Measurements from ENCODE around the gene AGO1.
"Not testable (repeated sequence)": the region's sequence is repeated elsewhere in the genome, so short reads cannot be mapped to it uniquely, and the experiment has no call there.

The AGO1 gene

GRCh38 chr1:35887508-35887907 is 4.5 kb downstream of the AGO1 start:
- H3K9me3 ChIP-seq (ENCODE audit: insufficient read depth, low read length, severe bottlenecking), result no peaks in the 10 kb centered on the region
- H3K9ac ChIP-seq (ENCODE audit: low read depth, low read length), result no peak overlapping the region
- H3K4me2 ChIP-seq (ENCODE audit: insufficient read depth, low read length), result no peak overlapping the region
- H3K4me3 ChIP-seq (ENCODE audit: low read depth in 1 of 2, low read length in 2 of 2), result no peak overlapping the region
- DNase-seq, result no peak
- no peak for TF ChIP-seq EZH2 (IDR thresholded peaks at IDR 0.05; ENCODE audit: borderline replicate concordance, low read depth, low read length, severe bottlenecking)
- TF ChIP-seq, protein P1, sequence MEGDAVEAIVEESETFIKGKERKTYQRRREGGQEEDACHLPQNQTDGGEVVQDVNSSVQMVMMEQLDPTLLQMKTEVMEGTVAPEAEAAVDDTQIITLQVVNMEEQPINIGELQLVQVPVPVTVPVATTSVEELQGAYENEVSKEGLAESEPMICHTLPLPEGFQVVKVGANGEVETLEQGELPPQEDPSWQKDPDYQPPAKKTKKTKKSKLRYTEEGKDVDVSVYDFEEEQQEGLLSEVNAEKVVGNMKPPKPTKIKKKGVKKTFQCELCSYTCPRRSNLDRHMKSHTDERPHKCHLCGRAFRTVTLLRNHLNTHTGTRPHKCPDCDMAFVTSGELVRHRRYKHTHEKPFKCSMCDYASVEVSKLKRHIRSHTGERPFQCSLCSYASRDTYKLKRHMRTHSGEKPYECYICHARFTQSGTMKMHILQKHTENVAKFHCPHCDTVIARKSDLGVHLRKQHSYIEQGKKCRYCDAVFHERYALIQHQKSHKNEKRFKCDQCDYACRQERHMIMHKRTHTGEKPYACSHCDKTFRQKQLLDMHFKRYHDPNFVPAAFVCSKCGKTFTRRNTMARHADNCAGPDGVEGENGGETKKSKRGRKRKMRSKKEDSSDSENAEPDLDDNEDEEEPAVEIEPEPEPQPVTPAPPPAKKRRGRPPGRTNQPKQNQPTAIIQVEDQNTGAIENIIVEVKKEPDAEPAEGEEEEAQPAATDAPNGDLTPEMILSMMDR (IDR thresholded peaks at IDR 0.05; ENCODE audit: borderline replicate concordance, extremely low read depth, low read length, poor library complexity, severe bottlenecking), result no peak
- H3K27ac ChIP-seq (ENCODE audit: low read length), result no peak overlapping the region
- H3K36me3 ChIP-seq (ENCODE audit: insufficient read depth, low read length), result peaks cover 45% of the 10 kb centered on the region
- H2AFZ ChIP-seq (ENCODE audit: low read depth, low read length), result no peak overlapping the region
- H3K27me3 ChIP-seq (ENCODE audit: insufficient read depth, low read length, poor library complexity), result no peaks in the 10 kb centered on the region
- peaks cover 54% of the 10 kb centered on the region for H3K79me2 ChIP-seq (ENCODE audit: insufficient read depth, low read length)
- ATAC-seq (ENCODE audit: insufficient read depth, low read depth), result no peak
- H4K20me1 ChIP-seq (ENCODE audit: insufficient read depth, low read length), result peaks cover 37% of the 10 kb centered on the region
- peaks cover 36% of the 10 kb centered on the region for H3K4me1 ChIP-seq (ENCODE audit: insufficient read depth, low read length)

- Histone ChIP-seq H3K4me1 (ENCODE audit: insufficient read depth, low read length) (peaks cover 32% of the 10 kb centered on the region), H2AFZ (ENCODE audit: low read depth, low read length) (no peak overlapping the region), H3K9ac (ENCODE audit: low read depth, low read length) (no peak overlapping the region), H3K27me3 (ENCODE audit: insufficient read depth, low read length, poor library complexity) (no peaks in the 10 kb centered on the region), H3K9me3 (ENCODE audit: insufficient read depth, low read length, severe bottlenecking) (no peaks in the 10 kb centered on the region), H3K4me3 (ENCODE audit: low read depth in 1 of 2, low read length in 2 of 2) (no peak overlapping the region), H4K20me1 (ENCODE audit: insufficient read depth, low read length) (peaks cover 37% of the 10 kb centered on the region), H3K79me2 (ENCODE audit: insufficient read depth, low read length) (peaks cover 52% of the 10 kb centered on the region), H3K4me2 (ENCODE audit: insufficient read depth, low read length) (no peak overlapping the region), H3K27ac (ENCODE audit: low read length) (no peak overlapping the region), H3K36me3 (ENCODE audit: insufficient read depth, low read length) (peaks cover 51% of the 10 kb centered on the region)
- ATAC-seq (ENCODE audit: insufficient read depth, low read depth) (no peak), DNase-seq (no peak)
- TF ChIP-seq EZH2 (IDR thresholded peaks at IDR 0.05; ENCODE audit: borderline replicate concordance, low read depth, low read length, severe bottlenecking), result no peak
- TF ChIP-seq, protein P1 (IDR thresholded peaks at IDR 0.05; ENCODE audit: borderline replicate concordance, extremely low read depth, low read length, poor library complexity, severe bottlenecking), result no peak
These were observed 5.2 kb downstream of the AGO1 start for GRCh38 chr1:35888255-35888654.

DNA sequence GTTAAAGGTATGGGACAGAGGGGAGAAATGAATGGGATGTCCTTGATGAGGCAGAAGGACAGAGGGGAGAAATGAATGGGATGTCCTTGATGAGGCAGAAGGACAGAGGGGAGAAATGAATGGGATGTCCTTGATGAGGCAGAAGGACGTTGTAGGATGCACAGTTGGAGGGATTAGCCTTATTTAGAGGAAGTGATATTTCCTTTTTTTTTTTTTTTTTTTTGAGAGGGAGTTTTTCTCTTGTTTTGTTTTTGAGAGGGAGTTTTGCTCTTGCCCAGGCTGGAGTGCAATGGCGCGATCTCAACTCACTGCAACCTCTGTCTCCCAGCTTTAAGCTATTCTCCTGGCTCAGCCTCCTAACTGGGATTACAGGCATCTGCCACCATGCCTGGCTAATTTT is 6.0 kb downstream of the AGO1 start:
- H3K9ac ChIP-seq (ENCODE audit: low read depth, low read length); H3K9me3 ChIP-seq (ENCODE audit: insufficient read depth, low read length, severe bottlenecking); ATAC-seq (ENCODE audit: insufficient read depth, low read depth); H3K27ac ChIP-seq (ENCODE audit: low read length); H3K4me2 ChIP-seq (ENCODE audit: insufficient read depth, low read length); H2AFZ ChIP-seq (ENCODE audit: low read depth, low read length); H3K4me3 ChIP-seq (ENCODE audit: low read depth in 1 of 2, low read length in 2 of 2); H3K27me3 ChIP-seq (ENCODE audit: insufficient read depth, low read length, poor library complexity); DNase-seq: not testable (repeated sequence)
- Histone ChIP-seq H3K79me2 (ENCODE audit: insufficient read depth, low read length) (peaks cover 45% of the 10 kb centered on the region), H3K4me1 (ENCODE audit: insufficient read depth, low read length) (peaks cover 27% of the 10 kb centered on the region), H3K36me3 (ENCODE audit: insufficient read depth, low read length) (peaks cover 53% of the 10 kb centered on the region), H4K20me1 (ENCODE audit: insufficient read depth, low read length) (peaks cover 40% of the 10 kb centered on the region)

DNA sequence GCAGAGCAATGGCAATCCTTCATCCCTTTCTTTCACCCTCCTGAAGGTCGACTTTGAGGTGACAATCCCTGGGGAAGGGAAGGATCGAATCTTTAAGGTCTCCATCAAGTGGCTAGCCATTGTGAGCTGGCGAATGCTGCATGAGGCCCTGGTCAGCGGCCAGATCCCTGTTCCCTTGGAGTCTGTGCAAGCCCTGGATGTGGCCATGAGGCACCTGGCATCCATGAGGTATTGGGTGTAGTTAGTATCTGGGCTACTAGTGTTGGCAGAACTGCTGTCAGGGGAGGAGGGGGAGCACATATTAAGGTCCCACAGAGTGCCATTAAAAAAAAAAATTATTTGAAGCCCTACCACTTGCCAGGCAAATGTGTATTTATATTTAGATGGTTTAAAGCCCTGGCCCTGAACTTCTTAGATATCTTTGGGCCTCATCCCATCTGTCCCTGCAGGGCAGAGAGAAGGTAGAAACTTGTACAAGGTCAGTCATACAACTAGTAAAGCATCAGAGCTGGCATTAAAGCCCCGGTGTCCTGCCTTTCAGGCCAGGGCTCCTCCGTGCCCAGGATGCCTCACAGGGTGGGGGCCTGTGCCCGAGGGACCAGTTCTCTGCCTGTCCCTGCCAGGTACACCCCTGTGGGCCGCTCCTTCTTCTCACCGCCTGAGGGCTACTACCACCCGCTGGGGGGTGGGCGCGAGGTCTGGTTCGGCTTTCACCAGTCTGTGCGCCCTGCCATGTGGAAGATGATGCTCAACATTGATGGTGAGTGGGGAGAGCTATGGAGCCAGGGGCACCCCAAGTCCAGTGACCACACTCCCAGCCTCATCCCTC is 10.3 kb downstream of the AGO1 start:
- no peak overlapping the region for H3K27ac ChIP-seq (ENCODE audit: low read length)
- TF ChIP-seq, protein P1 (IDR thresholded peaks at IDR 0.05; ENCODE audit: borderline replicate concordance, extremely low read depth, low read length, poor library complexity, severe bottlenecking), result no peak
- no peak for TF ChIP-seq EZH2 (IDR thresholded peaks at IDR 0.05; ENCODE audit: borderline replicate concordance, low read depth, low read length, severe bottlenecking)
- H3K36me3 ChIP-seq (ENCODE audit: insufficient read depth, low read length), result peaks cover 87% of the 10 kb centered on the region

More for the DNA sequence above, 10.3 kb downstream of the AGO1 start:
- H3K27me3 ChIP-seq (ENCODE audit: insufficient read depth, low read length, poor library complexity), result no peaks in the 10 kb centered on the region
- no peak overlapping the region for H3K4me3 ChIP-seq (ENCODE audit: low read depth in 1 of 2, low read length in 2 of 2)
- H2AFZ ChIP-seq (ENCODE audit: low read depth, low read length), result no peak overlapping the region
- no peak for ATAC-seq (ENCODE audit: insufficient read depth, low read depth)
- no peaks in the 10 kb centered on the region for H3K4me1 ChIP-seq (ENCODE audit: insufficient read depth, low read length)
- H3K79me2 ChIP-seq (ENCODE audit: insufficient read depth, low read length), result peaks cover 3% of the 10 kb centered on the region; the same call in 1 of the 2 replicates
- H4K20me1 ChIP-seq (ENCODE audit: insufficient read depth, low read length), result peaks cover 7% of the 10 kb centered on the region
- no peaks in the 10 kb centered on the region for H3K9me3 ChIP-seq (ENCODE audit: insufficient read depth, low read length, severe bottlenecking)
- H3K9ac ChIP-seq (ENCODE audit: low read depth, low read length), result no peak overlapping the region
- no peak for DNase-seq
- H3K4me2 ChIP-seq (ENCODE audit: insufficient read depth, low read length), result no peak overlapping the region

All from DND-41 (cell line).